Activated naive CD8-positive, alpha-beta T cell treated with anti-CD3 and anti-CD28 coated beads, Interleukin-2, amount 50 U/mL, for 16 hours (primary cell): ENCODE measurements around the gene AHI1.

Experiments
- DNase-seq: peaks from one replicate; pipeline ENCODE4 v3.0.0-alpha.2; 2020; ENCODE audit warnings: low read depth, low spot score

The AHI1 gene

DNA sequence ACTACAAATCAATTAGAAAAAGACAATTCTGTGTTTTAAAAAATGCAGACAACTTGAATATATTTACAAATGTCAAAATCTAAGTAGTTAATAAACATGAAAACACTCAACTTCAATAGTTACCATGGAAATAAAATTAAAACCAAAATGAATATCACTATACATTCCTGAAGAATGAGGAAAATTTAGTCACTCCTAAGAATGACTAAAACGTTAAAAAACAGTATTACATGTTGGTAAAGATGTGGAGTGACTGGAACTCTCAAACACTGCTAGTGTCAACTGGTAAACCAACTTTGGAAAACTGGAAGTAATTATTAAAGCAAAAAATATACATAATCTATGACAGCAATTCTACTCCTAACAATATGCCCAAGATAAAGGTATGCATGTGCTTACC, 36.3 kb downstream of the AHI1 start:
- DNase-seq: no peak

DNA sequence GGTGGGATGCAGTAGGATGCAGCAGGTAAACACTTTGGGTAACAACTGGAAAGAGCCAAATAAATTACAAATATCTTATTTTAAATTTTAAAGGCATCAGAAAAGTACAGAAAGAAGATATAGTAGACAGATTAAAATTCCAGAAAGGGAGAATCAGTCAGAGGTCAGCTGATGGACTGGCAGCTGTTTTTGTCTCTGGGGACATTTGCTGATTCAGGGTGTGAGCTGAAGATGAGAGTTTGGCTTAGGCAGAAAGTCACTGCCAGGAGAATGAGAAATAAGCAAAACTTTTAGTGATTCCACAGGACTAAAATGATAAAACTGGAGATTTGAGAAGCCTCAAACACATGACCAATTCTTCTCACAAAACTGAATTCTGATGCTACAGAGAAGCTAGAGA, 39.5 kb downstream of the AHI1 start:
- no peak for DNase-seq

DNA sequence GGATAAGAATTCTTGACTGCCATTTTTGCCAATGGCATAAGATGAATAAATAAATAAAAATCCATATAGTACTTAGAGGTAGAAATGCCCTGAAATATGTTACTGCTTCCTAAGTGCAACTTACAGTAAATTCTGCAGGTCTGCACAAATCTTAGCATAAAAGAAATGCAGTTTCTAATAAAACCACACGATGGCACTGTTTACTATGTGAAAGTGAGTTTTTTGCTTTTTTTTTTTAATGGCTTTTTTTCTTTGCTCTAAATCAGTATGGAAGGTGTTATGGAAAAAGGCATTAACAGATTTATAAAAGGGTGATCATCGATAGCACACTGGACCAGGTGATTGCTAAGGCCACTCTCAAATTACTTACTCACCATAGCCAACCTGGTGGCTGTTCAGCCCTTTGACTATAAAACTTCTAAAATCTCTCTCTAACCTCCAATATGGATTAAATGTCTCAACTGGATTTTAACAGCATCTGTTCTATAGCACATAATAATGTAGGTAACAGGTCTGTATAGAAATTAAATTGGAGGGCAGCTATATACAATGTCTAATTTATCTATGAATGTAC, 45.8 kb downstream of the AHI1 start:
- DNase-seq: no peak

DNA sequence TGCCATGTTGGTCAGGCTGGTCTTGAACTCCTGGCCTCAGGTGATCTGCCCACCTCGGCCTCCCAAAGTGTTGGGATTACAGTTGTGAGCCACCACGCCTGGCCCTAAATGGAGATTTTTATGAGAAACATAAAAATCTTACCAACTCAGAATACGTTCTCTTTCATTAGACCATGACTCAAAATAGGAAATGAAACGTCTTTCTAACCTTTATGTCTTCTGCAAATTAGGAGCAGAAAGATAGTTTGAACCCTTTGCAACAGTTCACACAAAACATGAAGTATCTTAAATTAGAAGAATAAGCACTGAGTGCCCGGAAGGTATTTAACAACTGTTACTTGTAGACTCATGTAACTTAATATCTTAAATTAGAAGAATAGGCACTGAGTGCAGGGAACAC, 48.3 kb downstream of the AHI1 start:
- DNase-seq: no peak

DNA sequence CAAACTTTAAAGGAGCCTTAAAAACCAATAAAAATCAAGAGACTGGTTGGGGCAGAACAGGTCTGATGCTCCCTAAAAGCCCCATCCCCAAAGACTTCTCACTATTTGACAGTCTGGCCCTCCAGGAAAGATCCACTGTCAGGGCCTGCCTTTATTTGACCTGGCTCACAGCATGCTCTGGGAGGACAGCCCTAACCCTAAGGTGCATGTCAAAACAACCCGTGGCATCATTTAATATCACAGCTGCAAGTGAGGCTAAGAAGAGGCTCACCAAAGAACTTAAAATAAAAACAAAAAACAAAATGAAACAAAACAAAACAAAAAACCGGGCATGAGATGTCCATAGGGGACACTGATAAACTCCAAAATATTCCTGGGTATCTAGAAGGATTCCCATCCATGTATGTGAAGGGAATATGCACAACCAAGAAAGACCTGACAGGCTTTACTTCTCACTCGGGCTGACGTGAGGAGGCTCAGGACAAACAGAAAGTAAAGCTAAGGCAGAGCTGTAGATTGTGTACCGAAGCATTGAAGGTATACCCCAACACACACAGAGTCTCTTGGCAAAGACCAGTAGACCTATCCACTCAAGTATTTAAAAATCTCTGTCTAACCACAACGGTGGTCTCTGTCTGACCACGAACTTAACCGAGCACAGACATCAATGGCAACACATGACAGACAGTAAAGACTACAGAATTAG, 57.3 kb downstream of the AHI1 start:
- no peak for DNase-seq

GRCh38 chr6:135439549-135439948, 58.0 kb downstream of the AHI1 start:
- no peak for DNase-seq

GRCh38 chr6:135438907-135439535, 58.5 kb downstream of the AHI1 start:
- DNase-seq: no peak

GRCh38 chr6:135434991-135435390, 62.5 kb downstream of the AHI1 start:
- no peak for DNase-seq

DNA sequence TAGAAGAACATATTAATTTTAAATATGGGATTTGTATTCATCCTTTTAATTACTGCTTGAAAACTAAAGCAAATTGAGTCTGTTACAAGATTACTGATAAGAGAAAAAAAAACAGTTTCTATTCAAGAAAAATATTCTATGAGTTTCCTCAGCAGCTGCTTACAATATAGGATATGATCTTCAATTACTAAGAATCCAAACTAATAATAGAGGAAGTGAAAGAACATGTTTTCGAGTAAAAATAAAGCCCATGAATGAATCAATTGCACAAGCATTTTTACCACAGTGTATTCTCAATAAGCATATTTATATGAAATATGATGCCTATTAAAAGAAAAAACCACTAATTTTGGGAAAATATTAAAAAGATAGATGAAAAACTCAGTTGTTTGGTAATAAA, 63.4 kb downstream of the AHI1 start:
- DNase-seq: no peak

DNA sequence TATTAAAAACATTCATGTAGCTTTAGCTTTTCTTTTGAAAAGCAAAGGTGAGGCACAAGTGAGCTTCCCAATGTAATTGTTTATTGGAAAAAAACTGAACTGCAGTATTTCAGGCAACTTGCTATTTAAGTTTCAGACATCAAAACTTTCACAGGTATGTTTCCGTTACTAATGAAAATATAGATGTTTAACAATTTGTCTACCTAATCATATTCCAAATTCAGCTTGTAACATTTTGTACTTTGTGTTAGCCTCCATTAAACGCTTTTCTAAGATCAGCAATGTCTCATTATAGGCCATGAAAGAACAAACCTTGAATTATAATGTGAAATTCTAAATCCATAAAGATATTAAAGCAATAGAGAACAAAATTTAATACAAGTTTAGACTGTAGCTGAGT, 69.5 kb downstream of the AHI1 start:
- no peak for DNase-seq

DNA sequence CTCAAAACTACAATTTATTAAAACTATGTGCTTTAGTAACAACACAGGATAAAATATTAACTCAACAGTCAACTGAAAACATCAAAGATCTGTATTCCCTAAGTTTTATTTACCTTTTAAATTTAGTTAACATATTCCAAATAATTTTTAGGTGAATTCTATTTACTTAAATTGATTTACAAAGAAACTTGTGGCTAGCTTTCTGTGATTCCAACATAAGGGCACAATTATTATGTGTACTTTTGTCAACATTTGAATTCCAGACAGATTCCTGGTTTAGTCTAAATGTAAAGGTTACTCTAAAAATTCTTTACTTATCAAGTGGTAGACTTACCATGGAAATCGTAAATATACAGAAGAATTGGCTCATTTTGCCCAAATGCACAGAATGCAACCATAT, 70.7 kb downstream of the AHI1 start:
- no peak for DNase-seq

GRCh38 chr6:135424385-135424784, 73.2 kb downstream of the AHI1 start:
- DNase-seq: no peak

- no peak for DNase-seq
Measured at GRCh38 chr6:135423649-135424128, 73.9 kb downstream of the AHI1 start.

DNA sequence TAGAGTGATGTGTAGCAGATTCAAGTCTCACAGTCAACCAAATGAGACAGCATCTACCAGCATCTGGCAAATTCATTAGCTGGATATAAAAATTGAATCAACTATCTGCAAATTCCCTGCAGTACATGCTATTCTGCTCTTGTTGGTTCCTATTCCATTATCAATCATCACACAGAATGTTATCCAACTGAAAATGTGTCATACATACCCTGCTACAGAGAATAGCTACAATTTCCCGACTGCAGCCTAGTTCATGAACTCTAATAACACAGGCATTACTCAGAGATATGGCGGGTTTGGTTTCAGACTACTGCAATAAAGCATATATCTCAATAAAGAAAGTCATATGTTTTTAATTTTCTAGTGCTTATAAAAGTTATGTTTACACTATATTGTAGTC, 78.4 kb downstream of the AHI1 start:
- no peak for DNase-seq

DNA sequence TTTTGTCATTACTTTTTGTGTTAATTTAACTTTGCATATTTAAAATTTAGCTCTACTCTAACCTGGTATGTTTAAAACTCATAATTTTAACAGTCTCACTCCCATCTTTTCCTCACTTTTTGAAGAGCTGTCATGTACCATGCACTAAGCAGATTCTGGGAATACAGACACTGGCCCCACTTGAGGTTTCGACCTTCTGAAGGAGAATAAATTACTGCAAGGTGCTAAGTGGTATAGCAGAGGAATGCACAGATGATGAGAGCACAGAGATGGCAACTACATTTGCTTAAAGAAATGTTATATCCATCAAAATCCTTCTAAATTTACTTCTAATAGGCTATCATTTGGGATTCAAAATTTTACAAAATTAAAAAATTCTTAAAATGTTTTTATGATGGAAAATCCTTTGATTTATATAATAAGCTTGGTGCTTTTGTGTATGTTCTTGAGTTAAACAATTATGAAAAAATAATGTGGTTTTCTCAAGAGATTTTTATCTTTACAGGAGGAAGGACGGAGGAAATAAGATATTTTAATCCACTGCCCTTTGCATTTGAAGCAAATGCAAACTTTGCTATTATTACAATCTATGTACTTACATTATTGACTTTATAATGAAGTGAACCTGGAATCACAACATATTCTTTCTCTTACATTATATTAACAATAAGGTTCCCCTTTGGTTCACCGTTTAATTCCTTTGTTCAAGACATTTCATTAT, 79.3 kb downstream of the AHI1 start:
- DNase-seq: no peak

DNA sequence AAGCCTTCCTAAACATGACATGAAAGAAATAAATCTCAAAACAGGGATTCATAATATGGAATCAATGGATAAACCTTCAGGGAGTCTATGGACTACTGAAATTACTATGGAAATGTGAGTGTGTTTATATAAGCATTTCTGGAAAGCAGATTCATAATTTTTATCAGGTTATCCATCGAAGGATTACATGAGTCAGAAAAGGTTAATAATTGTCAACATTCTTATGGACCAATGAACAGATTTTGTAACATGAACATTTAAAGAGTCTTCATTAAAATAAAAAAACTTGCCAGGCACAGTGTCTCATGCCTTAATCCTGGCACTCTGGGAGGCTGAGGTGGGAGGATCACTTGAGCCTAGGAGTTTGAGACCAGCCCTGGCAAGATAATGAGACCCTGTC, 84.8 kb downstream of the AHI1 start:
- no peak for DNase-seq

- DNase-seq: no peak
Measured at GRCh38 chr6:135411849-135412248, 85.7 kb downstream of the AHI1 start.

DNA sequence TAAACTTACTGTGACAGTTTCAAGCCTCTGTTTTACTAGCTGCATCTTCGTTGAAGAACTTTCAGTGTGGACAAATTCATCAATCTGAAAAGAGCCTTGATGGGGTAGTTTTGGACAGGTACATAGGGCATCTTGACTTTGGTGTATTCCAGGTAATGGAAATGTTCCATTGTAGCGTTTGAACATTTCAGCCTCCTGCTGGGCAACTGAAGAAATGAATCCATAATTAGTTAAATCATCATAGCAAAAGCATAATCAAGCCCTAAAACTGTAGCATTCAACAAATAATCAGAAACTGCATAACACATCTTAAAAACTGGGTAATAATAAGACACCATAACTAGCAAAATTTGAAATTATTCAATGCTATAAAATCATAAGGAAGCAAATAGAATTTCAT, 86.2 kb downstream of the AHI1 start:
- no peak for DNase-seq

DNA sequence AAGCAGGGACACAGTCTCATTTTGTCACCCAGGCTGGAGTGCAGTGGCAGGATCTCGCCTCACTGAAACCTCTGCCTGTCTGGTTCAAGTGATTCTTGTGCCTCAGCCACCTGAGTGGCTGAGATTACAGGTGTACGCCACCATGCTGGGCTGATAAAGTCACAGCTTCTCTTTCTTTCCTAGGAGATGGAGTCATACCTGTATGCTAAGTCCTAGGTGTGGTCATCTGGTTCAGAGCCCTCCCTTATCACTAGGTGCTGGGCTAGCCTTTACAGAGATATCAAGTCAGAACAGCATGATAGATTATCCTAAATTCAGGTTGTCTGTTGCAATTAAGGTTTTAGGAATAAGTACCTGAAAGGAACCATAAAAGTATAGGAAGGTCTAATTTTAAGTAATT, 86.7 kb downstream of the AHI1 start:
- DNase-seq: no peak

GRCh38 chr6:135403584-135403983, 94.0 kb downstream of the AHI1 start:
- DNase-seq: no peak

- no peak for DNase-seq
Measured at GRCh38 chr6:135402311-135402710, 95.2 kb downstream of the AHI1 start.

DNA sequence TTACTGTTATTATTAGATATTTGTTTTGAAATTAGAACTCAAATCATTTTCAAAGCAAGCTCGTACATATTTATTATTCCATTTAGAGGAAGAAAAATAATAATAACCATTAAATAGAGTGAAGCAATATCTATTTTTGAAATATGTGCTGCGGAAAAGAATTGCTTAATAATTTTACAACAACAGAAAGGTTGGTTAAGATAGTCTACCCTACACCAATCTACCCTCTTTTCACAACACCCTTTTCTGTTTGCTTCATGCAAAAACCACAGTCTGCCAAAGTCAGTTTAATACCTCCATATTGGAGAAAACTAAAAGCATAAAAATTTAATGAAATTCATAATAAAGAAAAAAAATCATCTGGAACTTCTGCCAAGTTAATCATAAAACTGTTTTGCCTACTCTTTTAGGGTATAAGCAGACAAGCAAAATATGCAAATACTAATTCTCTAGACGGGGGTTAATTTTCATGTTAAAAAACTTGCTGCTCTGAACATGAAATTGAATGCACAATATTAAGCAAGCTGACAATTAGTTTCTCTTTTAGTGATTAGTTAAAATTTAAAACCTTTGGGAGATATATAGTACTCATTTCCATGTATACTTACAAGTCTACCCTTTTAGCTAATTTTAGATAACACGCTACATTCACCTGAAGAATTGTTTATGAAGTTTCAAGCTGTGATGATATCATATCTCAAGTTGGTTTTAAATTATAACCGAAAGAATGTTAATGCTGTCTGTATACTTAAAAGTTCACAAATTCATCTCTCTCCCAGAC, 100.2 kb downstream of the AHI1 start:
- DNase-seq: no peak
